ENCODE data around the gene EPB41. TPM values are rescaled to one million over a fixed set of nuclear protein-coding genes. Genes with fewer than 3 reads are reported as not detected.

EPB41 gene
- total RNA-seq, 4 donors from 2014 or later: 110 to 183 (median 126) TPM

GRCh38 chr1:28898405-28898881 is 15.9 kb upstream of the EPB41 start:
- no peak for TF ChIP-seq CTCF (IDR thresholded peaks at IDR 0.05)
- TF ChIP-seq POLR2A (IDR thresholded peaks at IDR 0.05): no peak

GRCh38 chr1:28899267-28899666 is 15.1 kb upstream of the EPB41 start:
- Histone ChIP-seq H3K27me3 (no peaks in the 10 kb centered on the region), H3K4me1 (peaks cover 0 to 4% (median 0%) of the 10 kb centered on the region in 4 donors), H3K27ac (no peak overlapping the region), H3K4me3 (no peak overlapping the region), H3K9me3 (peaks cover 0 to 2% (median 0%) of the 10 kb centered on the region in 4 donors), H3K36me3 (peaks cover 0 to 1% (median 0%) of the 10 kb centered on the region in 3 donors)
- DNase-seq: no peak
- no peak for TF ChIP-seq CTCF (IDR thresholded peaks at IDR 0.05)
- no peak for TF ChIP-seq POLR2A (IDR thresholded peaks at IDR 0.05)

More at GRCh38 chr1:28898405-28898881, 15.9 kb upstream of the EPB41 start:
- H3K36me3 ChIP-seq: peaks cover 0 to 8% (median 0%) of the 10 kb centered on the region in 3 donors
- no peak for DNase-seq
- peak overlapping the region in 1 of 4 donors; percentile 25 for H3K27ac ChIP-seq
- no peak overlapping the region for H3K4me3 ChIP-seq
- H3K9me3 ChIP-seq: no peaks in the 10 kb centered on the region
- peaks cover 0 to 4% (median 0%) of the 10 kb centered on the region in 4 donors for H3K4me1 ChIP-seq
- H3K27me3 ChIP-seq: no peaks in the 10 kb centered on the region

GRCh38 chr1:28900562-28900961 is 13.8 kb upstream of the EPB41 start:
- H3K36me3 ChIP-seq: no peaks in the 10 kb centered on the region
- H3K4me3 ChIP-seq: no peak overlapping the region
- TF ChIP-seq CTCF (IDR thresholded peaks at IDR 0.05) (no peak), POLR2A (IDR thresholded peaks at IDR 0.05) (no peak)
- DNase-seq: no peak
- peaks cover 0 to 5% (median 0%) of the 10 kb centered on the region in 4 donors for H3K9me3 ChIP-seq
- H3K4me1 ChIP-seq: peaks cover 0 to 4% (median 0%) of the 10 kb centered on the region in 4 donors
- no peak overlapping the region for H3K27ac ChIP-seq
- no peaks in the 10 kb centered on the region for H3K27me3 ChIP-seq

GRCh38 chr1:28902738-28903137 is 11.6 kb upstream of the EPB41 start:
- H3K27ac ChIP-seq: no peak overlapping the region
- DNase-seq: no peak
- no peaks in the 10 kb centered on the region for H3K27me3 ChIP-seq
- H3K4me1 ChIP-seq: peaks cover 0 to 4% (median 0%) of the 10 kb centered on the region in 4 donors
- no peaks in the 10 kb centered on the region for H3K36me3 ChIP-seq
- peaks cover 0 to 5% (median 0%) of the 10 kb centered on the region in 4 donors for H3K9me3 ChIP-seq
- TF ChIP-seq CTCF (IDR thresholded peaks at IDR 0.05): no peak
- no peak overlapping the region for H3K4me3 ChIP-seq

- no peaks in the 10 kb centered on the region for H3K27me3 ChIP-seq
- TF ChIP-seq POLR2A (IDR thresholded peaks at IDR 0.05) (no peak), CTCF (IDR thresholded peaks at IDR 0.05) (no peak)
Observed at GRCh38 chr1:28905921-28906666, 8.3 kb upstream of the EPB41 start.

More at GRCh38 chr1:28905921-28906666, 8.3 kb upstream of the EPB41 start:
- H3K4me1 ChIP-seq: no peaks in the 10 kb centered on the region
- peaks cover 0 to 5% (median 0%) of the 10 kb centered on the region in 4 donors for H3K9me3 ChIP-seq
- H3K27ac ChIP-seq: no peak overlapping the region
- no peaks in the 10 kb centered on the region for H3K36me3 ChIP-seq
- no peak for DNase-seq
- no peak overlapping the region for H3K4me3 ChIP-seq

Data from Peyer's patch (tissue), 4 donors.